ENCODE measurements around the gene ATP2B2.

ATP2B2 gene

GRCh38 chr3:10378742-10379141, 126.6 kb downstream of the ATP2B2 start:
- no peak for DNase-seq

- DNase-seq: no peak
These were observed 127.1 kb downstream of the ATP2B2 start for GRCh38 chr3:10378246-10378645.

GRCh38 chr3:10377148-10377725, 128.1 kb downstream of the ATP2B2 start:
- no peak for DNase-seq

GRCh38 chr3:10376353-10376752, 129.0 kb downstream of the ATP2B2 start:
- DNase-seq: no peak

GRCh38 chr3:10375296-10376053, 129.9 kb downstream of the ATP2B2 start:
- DNase-seq: no peak

GRCh38 chr3:10374311-10374710, 131.1 kb downstream of the ATP2B2 start:
- DNase-seq: no peak

- DNase-seq: no peak
These were observed 131.6 kb downstream of the ATP2B2 start for GRCh38 chr3:10373686-10374261.

- no peak for DNase-seq
These were observed 133.6 kb downstream of the ATP2B2 start for GRCh38 chr3:10371789-10372188.

- no peak for DNase-seq
These were observed 134.2 kb downstream of the ATP2B2 start for GRCh38 chr3:10371167-10371566.

- no peak for DNase-seq
These were observed 135.0 kb downstream of the ATP2B2 start for GRCh38 chr3:10370429-10370828.

- DNase-seq: no peak
These were observed 136.9 kb downstream of the ATP2B2 start for GRCh38 chr3:10368512-10368911.

- no peak for DNase-seq
These were observed 137.9 kb downstream of the ATP2B2 start for GRCh38 chr3:10367506-10367905.

GRCh38 chr3:10366651-10367101, 138.7 kb downstream of the ATP2B2 start:
- DNase-seq: no peak

GRCh38 chr3:10365791-10366190, 139.6 kb downstream of the ATP2B2 start:
- no peak for DNase-seq

GRCh38 chr3:10365316-10365715, 140.1 kb downstream of the ATP2B2 start:
- no peak for DNase-seq

GRCh38 chr3:10364806-10365205, 140.6 kb downstream of the ATP2B2 start:
- DNase-seq: no peak

- no peak for DNase-seq
These were observed 141.5 kb downstream of the ATP2B2 start for GRCh38 chr3:10363935-10364334.

GRCh38 chr3:10361375-10361774, 144.0 kb downstream of the ATP2B2 start:
- no peak for DNase-seq

- DNase-seq: no peak
These were observed 144.9 kb downstream of the ATP2B2 start for GRCh38 chr3:10360478-10360877.

- no peak for DNase-seq
These were observed 145.6 kb downstream of the ATP2B2 start for GRCh38 chr3:10359761-10360161.

GRCh38 chr3:10358309-10358980, 146.9 kb downstream of the ATP2B2 start:
- DNase-seq: no peak

- no peak for DNase-seq
These were observed 147.6 kb downstream of the ATP2B2 start for GRCh38 chr3:10357592-10358308.

GRCh38 chr3:10357095-10357494, 148.3 kb downstream of the ATP2B2 start:
- no peak for DNase-seq

All from DMS 273 treated with DMSO at 0.1 percent for 48 hours (cell line).